Stimulated activated naive CD8-positive, alpha-beta T cell treated with anti-CD3 and anti-CD28 coated beads, Interleukin-15, amount 100 ng/mL, for 72 hours (primary cell): ENCODE measurements around the gene IPO4.

ENCODE experiments used
- ATAC-seq: fragments of 150-1000 bp; cut with Tn5 transposase; 2 replicates; pipeline ENCODE4 v1.10.0; 2021; ENCODE audit warnings: mild to moderate bottlenecking, moderate library complexity
- DNase-seq, 2 donors: peaks; one replicate each; pipeline ENCODE4 v3.0.0; 2021 to 2022
- H3K27ac Mint-ChIP-seq, 2 donors: one replicate each; pipeline ENCODE4 v1.8.0; 2022; ENCODE audit warnings: mild to moderate bottlenecking in 2 of 2, mixed read lengths in 2 of 2, moderate library complexity in 2 of 2
- H3K27me3 Mint-ChIP-seq: one replicate; pipeline ENCODE4 v1.8.0; 2022; ENCODE audit warnings: mixed read lengths
- H3K4me1 Mint-ChIP-seq: one replicate; pipeline ENCODE4 v1.8.0; 2022; ENCODE audit warnings: mild to moderate bottlenecking, mixed read lengths
- H3K4me3 Mint-ChIP-seq, 2 donors: one replicate each; pipeline ENCODE4 v1.8.0; 2022; ENCODE audit warnings: mild to moderate bottlenecking in 2 of 2, mixed read lengths in 2 of 2, moderate library complexity in 1 of 2
- H3K9me3 Mint-ChIP-seq, 2 donors: one replicate each; pipeline ENCODE4 v1.8.0; 2022; ENCODE audit warnings: mixed read lengths in 2 of 2

The IPO4 gene

DNA sequence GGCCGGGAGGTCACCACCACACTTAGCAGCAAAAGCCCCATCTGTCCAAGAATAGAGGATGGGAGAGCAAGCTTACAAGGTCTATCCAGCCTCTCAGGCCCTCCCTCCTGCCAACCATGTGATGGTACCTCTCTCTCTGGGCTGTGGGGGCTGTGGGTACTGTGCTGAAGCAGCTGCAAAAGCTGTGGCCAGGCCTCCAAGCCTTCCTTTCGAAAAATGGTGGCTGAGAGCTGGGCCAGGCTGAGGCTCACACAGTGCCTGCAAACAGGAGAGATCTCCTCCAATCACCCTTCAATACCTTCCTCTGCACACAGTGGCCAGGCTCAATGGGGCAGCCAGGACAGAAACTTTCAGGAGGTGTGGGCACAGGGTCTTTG lies 1.1 kb downstream of the IPO4 start:
- DNase-seq (no peak), ATAC-seq (no peak)
- Mint-ChIP-seq H3K27ac (peak overlapping the region in 1 of 2 donors; percentile 45), H3K4me3 (peak overlapping the region; percentile 88 to 97), H3K9me3 (no peaks in the 10 kb centered on the region), H3K27me3 (no peaks in the 10 kb centered on the region), H3K4me1 (peaks cover 64% of the 10 kb centered on the region)

DNA sequence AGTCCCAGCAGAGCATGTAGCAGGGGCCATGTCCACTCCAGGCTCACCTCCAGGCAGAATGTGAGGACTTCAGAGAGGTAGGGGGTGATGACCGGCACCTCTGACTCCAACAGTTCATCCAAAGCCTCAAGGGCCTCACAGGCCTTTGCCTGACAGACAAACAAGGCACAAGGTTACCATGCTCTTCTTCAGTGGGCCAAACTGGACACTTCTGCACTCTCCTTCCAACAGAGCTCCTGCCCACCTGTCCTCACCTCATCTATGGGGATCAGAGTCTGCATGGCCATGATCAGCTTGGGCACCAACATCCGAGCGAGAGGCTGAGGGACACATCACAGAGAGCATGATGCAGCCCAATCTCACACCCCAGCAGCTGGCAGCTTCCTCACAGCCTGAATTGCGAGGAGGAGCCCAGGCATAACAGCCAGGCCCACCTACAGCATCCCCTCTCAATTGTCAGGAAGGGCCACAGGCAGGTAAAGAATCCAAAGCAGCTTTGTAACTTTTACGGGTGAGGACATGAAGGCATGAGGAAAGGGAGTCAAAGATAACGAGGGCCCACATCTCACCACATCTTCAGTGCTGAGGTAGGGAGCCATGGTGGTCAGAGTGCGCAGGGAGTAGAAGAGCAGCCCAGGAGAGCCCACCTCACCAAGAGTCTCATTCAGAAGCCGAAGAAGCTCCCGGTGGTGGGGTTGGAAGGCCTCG lies 1.6 kb downstream of the IPO4 start:
- DNase-seq = no peak
- H3K27me3 Mint-ChIP-seq = no peaks in the 10 kb centered on the region
- peak overlapping the region in 1 of 2 donors; percentile 65 for H3K27ac Mint-ChIP-seq
- peak overlapping the region; percentile 68 to 97 for H3K4me3 Mint-ChIP-seq
- H3K4me1 Mint-ChIP-seq = peaks cover 64% of the 10 kb centered on the region
- no peaks in the 10 kb centered on the region for H3K9me3 Mint-ChIP-seq
- no peak for ATAC-seq

DNA sequence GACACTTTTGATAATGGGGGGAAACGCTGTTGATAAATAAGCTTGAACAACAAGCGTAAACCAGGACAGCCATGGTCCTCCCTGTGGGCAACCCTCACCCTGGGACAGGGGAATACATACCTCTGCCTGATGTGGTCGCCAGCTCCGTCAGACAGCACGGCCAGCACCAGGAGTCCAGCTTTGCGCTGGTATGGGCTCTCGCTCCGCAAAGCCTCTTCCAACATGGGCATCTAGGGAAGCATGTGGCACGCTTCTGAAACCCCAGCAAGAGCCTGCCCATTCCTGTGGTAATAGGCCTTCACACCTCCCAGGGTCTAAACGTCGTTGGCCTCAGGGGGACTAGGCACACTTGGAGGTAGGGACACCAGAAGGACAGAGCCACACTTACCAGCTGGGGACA lies 2.9 kb downstream of the IPO4 start:
- no peak overlapping the region for H3K4me3 Mint-ChIP-seq
- ATAC-seq (no peak), DNase-seq (no peak)
- H3K27me3 Mint-ChIP-seq = no peaks in the 10 kb centered on the region
- H3K9me3 Mint-ChIP-seq = no peaks in the 10 kb centered on the region
- peaks cover 63% of the 10 kb centered on the region for H3K4me1 Mint-ChIP-seq
- H3K27ac Mint-ChIP-seq = peak overlapping the region in 1 of 2 donors; percentile 5

DNA sequence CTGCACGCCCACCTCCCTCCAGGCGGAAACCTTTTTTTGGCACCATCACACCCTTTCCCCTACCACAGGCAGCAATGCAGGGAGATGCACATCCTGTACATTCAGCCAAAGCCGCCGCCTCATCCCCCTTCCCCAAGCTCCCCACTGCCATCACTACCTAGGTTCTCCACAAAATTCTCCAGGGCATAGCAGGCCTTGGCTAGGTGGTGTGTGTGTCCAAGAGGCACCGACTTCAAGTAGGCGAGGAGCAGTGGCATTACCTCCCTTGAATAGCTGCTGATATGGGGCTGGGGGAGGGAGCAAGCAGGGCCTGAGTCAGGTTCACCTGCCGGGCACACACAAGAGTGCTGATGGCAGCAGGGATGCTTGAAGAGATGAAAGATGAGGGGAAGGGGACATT lies 3.6 kb downstream of the IPO4 start:
- no peaks in the 10 kb centered on the region for H3K9me3 Mint-ChIP-seq
- no peak overlapping the region for H3K4me3 Mint-ChIP-seq
- peak overlapping the region in 1 of 2 donors; percentile 87 for H3K27ac Mint-ChIP-seq
- H3K27me3 Mint-ChIP-seq = no peaks in the 10 kb centered on the region
- no peak for DNase-seq
- no peak for ATAC-seq
- peaks cover 58% of the 10 kb centered on the region for H3K4me1 Mint-ChIP-seq

GRCh38 chr14:24184104-24184970 lies 4.3 kb downstream of the IPO4 start:
- no peak overlapping the region for H3K4me3 Mint-ChIP-seq
- ATAC-seq (no peak), DNase-seq (no peak)
- H3K27me3 Mint-ChIP-seq = no peaks in the 10 kb centered on the region
- H3K4me1 Mint-ChIP-seq = peaks cover 55% of the 10 kb centered on the region
- no peaks in the 10 kb centered on the region for H3K9me3 Mint-ChIP-seq
- H3K27ac Mint-ChIP-seq = peak overlapping the region in 1 of 2 donors; percentile 87

DNA sequence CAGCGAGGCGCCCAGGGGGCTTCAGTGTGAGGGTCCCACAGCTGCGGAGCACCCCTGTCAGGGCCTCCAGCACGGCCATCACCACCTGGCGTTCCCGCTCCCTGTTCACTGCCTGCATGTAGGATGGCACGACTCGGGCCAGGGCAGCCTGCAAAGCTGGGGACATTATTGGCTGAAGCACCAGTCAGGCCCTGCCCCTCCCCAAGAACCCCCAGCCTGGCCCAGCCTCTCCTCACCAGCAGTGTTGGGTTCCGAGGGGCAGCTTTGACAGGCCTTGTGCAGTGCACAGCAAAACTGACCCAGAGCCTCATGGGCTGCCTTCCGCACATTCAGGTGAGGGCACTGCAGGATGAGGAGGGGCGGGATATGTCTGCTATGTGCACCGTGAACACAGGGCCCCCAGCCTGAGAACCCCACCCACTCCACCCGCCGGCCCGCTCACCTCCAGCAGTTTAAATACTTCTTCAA lies 5.6 kb downstream of the IPO4 start:
- H3K27ac Mint-ChIP-seq = no peak overlapping the region
- no peak overlapping the region for H3K4me3 Mint-ChIP-seq
- H3K9me3 Mint-ChIP-seq = no peaks in the 10 kb centered on the region
- DNase-seq (no peak), ATAC-seq (no peak)
- no peaks in the 10 kb centered on the region for H3K27me3 Mint-ChIP-seq
- peaks cover 47% of the 10 kb centered on the region for H3K4me1 Mint-ChIP-seq

GRCh38 chr14:24182110-24182882 lies 6.3 kb downstream of the IPO4 start:
- Mint-ChIP-seq H3K4me1 (peaks cover 39% of the 10 kb centered on the region), H3K9me3 (no peaks in the 10 kb centered on the region), H3K4me3 (no peak overlapping the region), H3K27me3 (no peaks in the 10 kb centered on the region), H3K27ac (peak overlapping the region; percentile 57 to 93)
- ATAC-seq (no peak), DNase-seq (no peak)

DNA sequence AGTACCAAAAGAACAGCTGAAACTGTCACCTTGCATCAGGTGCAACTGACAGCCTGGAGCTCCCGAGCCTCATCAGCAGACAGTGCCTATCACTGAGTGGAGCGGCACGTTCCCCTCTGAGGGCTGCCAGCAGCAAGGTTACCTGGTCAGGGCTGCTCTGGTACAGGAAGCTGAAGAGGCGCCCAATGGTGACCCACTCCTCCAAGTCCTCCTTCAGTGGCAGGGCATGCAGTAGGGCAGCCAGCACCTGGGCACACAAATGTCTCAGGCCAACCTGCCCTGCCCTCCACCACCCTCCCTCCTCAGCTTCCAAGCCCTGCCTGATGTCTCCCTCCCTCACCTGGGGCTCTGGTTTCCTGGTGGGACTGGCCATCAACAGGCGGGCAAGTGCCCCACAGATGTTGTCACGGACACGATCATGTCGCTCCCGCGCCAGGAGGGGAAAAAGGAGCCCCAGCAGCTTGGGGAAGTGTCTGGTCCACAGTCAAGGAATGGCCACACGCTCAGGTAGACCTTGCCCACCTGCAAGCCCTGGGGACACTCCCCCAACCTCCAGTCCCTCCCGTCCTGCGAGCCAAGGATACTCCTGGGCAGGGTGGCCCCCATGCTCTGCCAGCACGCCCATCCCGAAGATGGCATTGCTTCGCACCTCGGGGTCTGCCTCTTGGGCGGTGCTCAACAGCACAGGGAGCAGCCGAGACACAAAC lies 7.1 kb downstream of the IPO4 start:
- Mint-ChIP-seq H3K27ac (peak overlapping the region in 1 of 2 donors; percentile 93), H3K9me3 (no peaks in the 10 kb centered on the region), H3K4me1 (peaks cover 33% of the 10 kb centered on the region), H3K27me3 (no peaks in the 10 kb centered on the region), H3K4me3 (no peak overlapping the region)
- DNase-seq (no peak), ATAC-seq (no peak)

DNA sequence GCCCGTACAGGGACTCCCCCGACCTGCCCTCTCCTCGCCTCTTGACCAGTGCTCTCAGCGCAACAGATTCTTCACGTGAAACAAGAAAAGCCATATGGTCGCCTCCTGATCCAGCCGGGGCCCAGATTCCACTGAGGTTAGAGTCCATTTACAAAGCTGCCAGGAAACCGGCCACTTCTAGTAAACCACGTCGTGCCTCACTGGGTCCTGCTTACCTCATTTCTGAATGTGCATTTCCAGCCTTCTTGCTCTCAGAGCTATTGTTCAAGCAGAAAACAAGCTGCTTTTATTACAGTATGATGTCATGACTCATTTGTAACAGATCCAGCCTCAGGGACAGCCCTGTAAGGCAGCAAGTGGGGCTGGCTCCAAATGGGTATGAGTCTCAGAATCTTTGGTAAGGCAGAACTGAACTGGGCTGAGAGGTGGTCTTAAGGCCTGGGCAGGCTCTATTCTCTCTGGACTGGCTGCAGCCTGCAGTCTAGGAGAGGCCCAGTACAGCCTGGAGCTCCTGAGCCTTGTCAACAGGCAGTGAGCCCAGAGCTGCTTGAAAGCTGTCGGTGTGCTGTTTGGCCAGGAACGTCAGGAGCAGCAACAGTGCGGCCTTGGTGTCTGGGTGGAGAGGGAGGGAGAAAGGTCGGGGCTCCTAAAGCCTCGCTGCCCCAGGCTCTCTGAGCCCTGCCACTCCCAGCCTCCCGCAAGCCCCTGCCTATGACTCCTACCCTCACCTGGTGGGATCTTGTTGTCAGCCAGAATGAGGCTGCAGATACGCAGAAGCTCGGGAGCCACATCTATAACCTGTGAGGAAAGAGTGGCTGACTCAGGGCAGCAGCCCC lies 8.4 kb downstream of the IPO4 start:
- H3K9me3 Mint-ChIP-seq = no peaks in the 10 kb centered on the region
- peak overlapping the region in 1 of 2 donors; percentile 83 for H3K27ac Mint-ChIP-seq
- no peaks in the 10 kb centered on the region for H3K27me3 Mint-ChIP-seq
- H3K4me1 Mint-ChIP-seq = peaks cover 30% of the 10 kb centered on the region
- H3K4me3 Mint-ChIP-seq = no peak overlapping the region
- DNase-seq (no peak), ATAC-seq (no peak)

DNA sequence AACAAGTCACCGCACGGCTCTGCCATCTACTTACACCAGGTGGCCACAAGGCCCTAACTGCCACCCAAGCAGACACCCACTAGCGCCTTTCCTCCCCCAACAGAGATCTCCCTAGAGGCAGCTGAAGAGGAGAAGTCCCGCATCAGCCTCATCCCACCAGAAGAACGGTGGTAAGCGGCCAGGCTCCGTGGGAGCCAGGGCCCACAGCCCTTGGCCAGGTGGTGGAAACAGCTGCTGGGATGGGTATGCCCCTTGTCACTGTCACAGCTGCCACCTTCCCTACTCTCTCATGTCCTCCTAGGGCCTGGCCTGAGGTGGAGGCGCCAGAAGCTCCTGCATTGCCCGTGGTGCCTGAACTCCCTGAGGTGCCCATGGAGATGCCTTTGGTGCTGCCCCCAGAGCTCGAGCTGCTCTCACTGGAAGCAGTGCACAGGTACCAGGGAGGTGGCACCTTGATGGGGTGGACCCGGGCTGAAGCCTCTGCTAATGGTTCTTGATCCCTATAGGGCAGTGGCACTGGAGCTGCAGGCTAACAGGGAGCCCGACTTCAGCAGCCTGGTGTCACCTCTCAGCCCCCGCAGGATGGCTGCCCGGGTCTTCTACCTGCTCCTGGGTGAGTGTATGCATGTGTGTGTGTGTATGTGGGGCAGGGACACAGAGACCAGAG lies 9.2 kb downstream of the IPO4 start:
- peaks cover 26% of the 10 kb centered on the region for H3K4me1 Mint-ChIP-seq
- no peaks in the 10 kb centered on the region for H3K9me3 Mint-ChIP-seq
- no peak overlapping the region for H3K4me3 Mint-ChIP-seq
- DNase-seq = no peak
- peak overlapping the region in 1 of 2 donors; percentile 93 for H3K27ac Mint-ChIP-seq
- no peak for ATAC-seq
- no peaks in the 10 kb centered on the region for H3K27me3 Mint-ChIP-seq

- Mint-ChIP-seq H3K4me3 (no peak overlapping the region), H3K4me1 (peaks cover 26% of the 10 kb centered on the region), H3K9me3 (no peaks in the 10 kb centered on the region), H3K27ac (peak overlapping the region in 1 of 2 donors; percentile 93), H3K27me3 (no peaks in the 10 kb centered on the region)
- ATAC-seq (no peak), DNase-seq (no peak)
Measured at GRCh38 chr14:24178399-24179178, 10.0 kb downstream of the IPO4 start.

DNA sequence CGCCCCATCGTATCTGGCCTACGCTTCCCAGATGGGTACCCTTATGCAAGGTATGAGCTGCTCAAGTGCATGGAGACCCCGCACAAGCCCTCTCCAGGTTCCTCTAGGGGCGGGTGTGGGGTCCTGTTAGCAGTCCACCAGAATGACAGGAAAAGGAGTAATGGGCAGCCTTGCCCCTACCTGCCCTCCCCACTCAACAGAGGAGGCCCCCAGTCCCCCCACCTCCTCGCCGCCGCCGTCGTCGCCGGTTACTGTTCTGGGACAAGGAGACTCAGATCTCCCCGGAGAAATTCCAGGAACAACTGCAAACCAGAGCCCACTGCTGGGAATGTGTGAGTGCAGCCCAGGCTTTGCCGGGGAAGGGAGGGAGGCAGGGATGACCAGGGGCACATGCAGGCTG lies 10.7 kb downstream of the IPO4 start:
- peak overlapping the region in 1 of 2 donors; percentile 66 for H3K27ac Mint-ChIP-seq
- H3K27me3 Mint-ChIP-seq = no peaks in the 10 kb centered on the region
- no peak overlapping the region for H3K4me3 Mint-ChIP-seq
- H3K9me3 Mint-ChIP-seq = no peaks in the 10 kb centered on the region
- ATAC-seq = no peak
- H3K4me1 Mint-ChIP-seq = peaks cover 25% of the 10 kb centered on the region
- DNase-seq = no peak

GRCh38 chr14:24177041-24177825 lies 11.4 kb downstream of the IPO4 start:
- no peaks in the 10 kb centered on the region for H3K27me3 Mint-ChIP-seq
- H3K4me3 Mint-ChIP-seq = no peak overlapping the region
- no peak for DNase-seq
- peaks cover 22% of the 10 kb centered on the region for H3K4me1 Mint-ChIP-seq
- ATAC-seq = no peak
- no peaks in the 10 kb centered on the region for H3K9me3 Mint-ChIP-seq
- peak overlapping the region; percentile 66 to 77 for H3K27ac Mint-ChIP-seq
